Gastroesophageal sphincter (tissue), 4 donors: ENCODE measurements around the gene ALK. TPM values are rescaled to one million over a fixed set of nuclear protein-coding genes. Genes with fewer than 3 reads are reported as not detected.

Experiments
- ATAC-seq: fragments of 150-250 bp; one replicate; pipeline ENCODE4 v1.9.1; 2016; ENCODE audit warnings: mild to moderate bottlenecking, moderate library complexity
- H3K27ac ChIP-seq, 4 donors: fragments of 200-600 bp; sonication (generic) in 3 of 4; 1 replicate in 3 of 4; 2 replicates in 1 of 4; pipeline ENCODE4 v1.5.1; 2016 to 2019
- H3K27me3 ChIP-seq: fragments of 200-600 bp; sonication (generic); one replicate; pipeline ENCODE4 v1.5.1; 2019
- H3K36me3 ChIP-seq, 2 donors: fragments of 200-600 bp; sonication (generic); one replicate each; pipeline ENCODE4 v1.5.1; 2019; ENCODE audit warnings: control low read depth in 1 of 2
- H3K4me1 ChIP-seq, 3 donors: fragments of 200-600 bp; sonication (generic); 1 replicate in 2 of 3; 2 replicates in 1 of 3; pipeline ENCODE4 v1.5.1; 2016 to 2019; ENCODE audit warnings: control low read depth in 2 of 3
- H3K4me3 ChIP-seq, 2 donors: fragments of 200-600 bp; sonication (generic); one replicate each; pipeline ENCODE4 v1.5.1; 2019; ENCODE audit warnings: mild to moderate bottlenecking in 1 of 2, moderate library complexity in 1 of 2
- H3K9me3 ChIP-seq, 3 donors: fragments of 200-600 bp; sonication (generic); one replicate each; pipeline ENCODE4 v1.5.1; 2017 to 2019; ENCODE audit warnings: control low read depth in 2 of 3
- CTCF ChIP-seq, 4 experiments: fragments of 200-600 bp in 2 of 4; fragments of 450-650 bp in 2 of 4; sonication (generic) in 1 of 4; IDR thresholded peaks; one replicate each; pipeline ENCODE4 v1.5.1; 2017 to 2019; ENCODE audit warnings: antibody characterized with exemption in 4 of 4, mild to moderate bottlenecking in 2 of 4, moderate library complexity in 2 of 4
- EP300 ChIP-seq: sonication (generic); formaldehyde crosslinking; IDR thresholded peaks from one replicate; pipeline ENCODE4 v1.6.1; 2017; ENCODE audit warnings: antibody characterized with exemption, mild to moderate bottlenecking
- POLR2A ChIP-seq, 2 donors: fragments of 450-650 bp; IDR thresholded peaks; one replicate each; pipeline ENCODE4 v1.6.1; 2017; ENCODE audit warnings: antibody characterized with exemption in 2 of 2, mild to moderate bottlenecking in 2 of 2, moderate library complexity in 1 of 2
- POLR2AphosphoS5 ChIP-seq: sonication (generic); formaldehyde crosslinking; IDR thresholded peaks from one replicate; pipeline ENCODE4 v1.6.1; 2017; ENCODE audit warnings: antibody characterized with exemption
- WGBS, 2 donors: methylation state at CpG; one replicate each; pipeline ENCODE4 v1.1.5; 2018; ENCODE audit warnings: low coverage in 1 of 2; 5-methylcytosine and 5-hydroxymethylcytosine counted together
- total RNA-seq, 4 donors: library from RNA; depleted of rRNA; stranded (reverse); fragments of >200 nt; gene quantifications; one replicate each; pipeline ENCODE4 v1.1.0, GENCODE V29; 2016

Gene ALK
- total RNA-seq, 4 donors from 2014 or later, result 0.94 to 1.6 (median 1.1) TPM

GRCh38 chr2:29233428-29233827 is 688.0 kb downstream of the ALK start:
- Histone ChIP-seq H3K9me3 (no peaks in the 10 kb centered on the region), H3K4me1 (no peaks in the 10 kb centered on the region), H3K27me3 (peaks cover 38% of the 10 kb centered on the region), H3K36me3 (no peaks in the 10 kb centered on the region), H3K27ac (no peak overlapping the region), H3K4me3 (no peak overlapping the region)
- no peak for TF ChIP-seq POLR2AphosphoS5
- no peak for TF ChIP-seq EP300
- TF ChIP-seq POLR2A (IDR thresholded peaks at IDR 0.05), result no peak
- TF ChIP-seq CTCF (IDR thresholded peaks at IDR 0.05), result no peak
- no peak for ATAC-seq
- WGBS, 2 donors, result 62 to 67% methylated on average over 3 to 5 of the region's 6 CpGs

- no peak overlapping the region for H3K4me3 ChIP-seq
- WGBS, 2 donors, result 100% methylated on average over 1 to 2 of the region's 14 CpGs
- no peak overlapping the region for H3K27ac ChIP-seq
- TF ChIP-seq EP300 (no peak), POLR2AphosphoS5 (no peak), POLR2A (IDR thresholded peaks at IDR 0.05) (no peak), CTCF (IDR thresholded peaks at IDR 0.05) (no peak)
- H3K27me3 ChIP-seq, result peaks cover 38% of the 10 kb centered on the region
- no peaks in the 10 kb centered on the region for H3K9me3 ChIP-seq
- no peak for ATAC-seq
- no peaks in the 10 kb centered on the region for H3K4me1 ChIP-seq
- H3K36me3 ChIP-seq, result no peaks in the 10 kb centered on the region
These were observed 689.3 kb downstream of the ALK start for GRCh38 chr2:29232041-29232440.

- 40 to 90% methylated on average over 1 to 3 of the region's 9 CpGs for WGBS, 2 donors
- H3K36me3 ChIP-seq, result no peaks in the 10 kb centered on the region
- H3K4me3 ChIP-seq, result no peak overlapping the region
- H3K9me3 ChIP-seq, result no peaks in the 10 kb centered on the region
- ATAC-seq, result no peak
- H3K27ac ChIP-seq, result no peak overlapping the region
- no peaks in the 10 kb centered on the region for H3K4me1 ChIP-seq
- peaks cover 52% of the 10 kb centered on the region for H3K27me3 ChIP-seq
- TF ChIP-seq CTCF (IDR thresholded peaks at IDR 0.05) (no peak), POLR2AphosphoS5 (no peak), EP300 (no peak), POLR2A (IDR thresholded peaks at IDR 0.05) (no peak)
These were observed 691.7 kb downstream of the ALK start for GRCh38 chr2:29229640-29230039.

- H3K9me3 ChIP-seq, result no peaks in the 10 kb centered on the region
These were observed 692.4 kb downstream of the ALK start for GRCh38 chr2:29228947-29229346.

More at GRCh38 chr2:29228947-29229346, 692.4 kb downstream of the ALK start:
- TF ChIP-seq CTCF (IDR thresholded peaks at IDR 0.05) (no peak), POLR2A (IDR thresholded peaks at IDR 0.05) (no peak), EP300 (no peak), POLR2AphosphoS5 (no peak)
- WGBS, 2 donors, result no CpG with 5 or more reads among the region's 9 CpGs
- Histone ChIP-seq H3K27me3 (peaks cover 54% of the 10 kb centered on the region), H3K4me1 (no peaks in the 10 kb centered on the region), H3K4me3 (no peak overlapping the region), H3K27ac (no peak overlapping the region), H3K36me3 (no peaks in the 10 kb centered on the region)
- no peak for ATAC-seq
